ENCODE measurements around the gene IMP4. TPM values are rescaled to one million over a fixed set of nuclear protein-coding genes. Genes with fewer than 3 reads are reported as not detected.

The IMP4 gene
- total and polyA plus RNA-seq, 10 of the 15 experiments (the other 5 are each of a cell fraction or from before 2014, with no cell fraction given) = 41.4 to 242 (median 166) TPM

DNA sequence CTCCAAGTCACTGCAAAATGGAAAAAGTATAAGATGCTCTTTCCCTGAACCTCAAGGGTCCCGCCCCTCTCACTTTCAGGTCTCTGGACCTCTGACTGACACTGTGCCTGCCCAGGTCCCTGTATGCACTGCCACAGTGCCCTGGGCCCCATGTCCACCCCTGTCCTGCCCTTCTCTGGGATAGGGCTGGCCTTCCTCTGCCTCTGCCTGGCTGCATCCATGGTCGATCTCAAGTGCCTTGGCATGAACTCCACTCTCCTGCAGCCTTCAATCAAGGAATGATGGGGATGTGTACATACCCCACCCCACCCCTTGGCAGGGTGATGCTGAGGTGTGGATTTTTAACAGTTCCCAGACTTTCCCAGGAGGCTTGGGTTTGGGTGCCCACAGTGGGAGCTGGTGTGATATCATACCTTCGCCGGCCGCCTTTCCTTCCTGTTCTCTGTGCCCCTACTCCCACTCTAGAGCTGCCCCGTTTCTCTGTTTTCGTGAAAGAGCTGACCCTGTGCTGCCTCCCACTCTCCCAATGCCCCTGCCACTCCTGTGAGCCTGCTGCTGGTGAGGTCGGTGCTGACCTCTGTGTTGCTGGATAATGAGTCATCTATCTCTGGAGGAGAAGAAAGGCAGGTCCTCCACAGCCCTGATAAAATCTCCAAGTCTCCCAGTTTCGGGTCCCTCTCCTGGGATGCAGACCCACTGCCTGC is 32.0 kb downstream of the IMP4 start:
- Histone ChIP-seq H3K27ac (ENCODE audit: control insufficient read depth, insufficient read depth) (no peak overlapping the region), H3K79me2 (ENCODE audit: control insufficient read depth, insufficient read depth, low read length) (peaks cover 48% of the 10 kb centered on the region), H3K9ac (ENCODE audit: control insufficient read depth, insufficient read depth, low read length) (no peak overlapping the region), H3K4me2 (ENCODE audit: control insufficient read depth, insufficient read depth) (peak overlapping the region; percentile 70), H4K20me1 (ENCODE audit: control insufficient read depth, insufficient read depth) (no peaks in the 10 kb centered on the region), H3K9me3 (replicated peaks; ENCODE audit: control insufficient read depth, insufficient read depth, low read length) (no peaks in the 10 kb centered on the region), H3K36me3 (ENCODE audit: control insufficient read depth in 2 of 2, insufficient read depth in 2 of 2, low read length in 1 of 2) (peaks cover 0 to 8% of the 10 kb centered on the region in 2 experiments; a peak in 2 of 4 replicates), H3K27me3 (replicated peaks in 1 of 2; ENCODE audit: control insufficient read depth in 2 of 2, insufficient read depth in 2 of 2, low read length in 1 of 2) (no peaks in the 10 kb centered on the region), H3K4me3 (no peak overlapping the region), H3K4me1 (ENCODE audit: control insufficient read depth, insufficient read depth, low read length) (peaks cover 51% of the 10 kb centered on the region), H2AFZ (ENCODE audit: control insufficient read depth, low read depth, low read length) (no peak overlapping the region)
- BruUV-seq (replicated peaks) = no TSS peak
- ChIA-PET SMC1A (ENCODE audit: uncharacterized antibody, unreplicated experiment) (interaction anchor here (1.3 kb wide), 1 partner anchor 32 kb away, joined by 3 read pairs; the partner anchor contains the start of gene IMP4), CTCF (interaction anchor here (1.7 to 2.6 kb wide), 2 partner anchors 11 to 33 kb away, joined by 6 to 34 read pairs; partner anchors contain the start of gene IMP4), POLR2A (no interaction called here), RAD21 (ENCODE audit: unreplicated experiment) (interaction anchor here (1.8 to 4.1 kb wide), 3 partner anchors 11 to 32 kb away, joined by 6 to 34 read pairs (median 23); partner anchors contain the start of gene IMP4)
- 89% methylated on average over 9 of the region's 9 CpGs for whole genome bisulfite sequencing (ENCODE audit: insufficient coverage, insufficient replicate concordance, low lambda C conversion rate, missing lambda C conversion rate)
- no peak for TF ChIP-seq RB1 (IDR thresholded peaks at IDR 0.05; ENCODE audit: borderline replicate concordance)
- TF ChIP-seq, protein P1, sequence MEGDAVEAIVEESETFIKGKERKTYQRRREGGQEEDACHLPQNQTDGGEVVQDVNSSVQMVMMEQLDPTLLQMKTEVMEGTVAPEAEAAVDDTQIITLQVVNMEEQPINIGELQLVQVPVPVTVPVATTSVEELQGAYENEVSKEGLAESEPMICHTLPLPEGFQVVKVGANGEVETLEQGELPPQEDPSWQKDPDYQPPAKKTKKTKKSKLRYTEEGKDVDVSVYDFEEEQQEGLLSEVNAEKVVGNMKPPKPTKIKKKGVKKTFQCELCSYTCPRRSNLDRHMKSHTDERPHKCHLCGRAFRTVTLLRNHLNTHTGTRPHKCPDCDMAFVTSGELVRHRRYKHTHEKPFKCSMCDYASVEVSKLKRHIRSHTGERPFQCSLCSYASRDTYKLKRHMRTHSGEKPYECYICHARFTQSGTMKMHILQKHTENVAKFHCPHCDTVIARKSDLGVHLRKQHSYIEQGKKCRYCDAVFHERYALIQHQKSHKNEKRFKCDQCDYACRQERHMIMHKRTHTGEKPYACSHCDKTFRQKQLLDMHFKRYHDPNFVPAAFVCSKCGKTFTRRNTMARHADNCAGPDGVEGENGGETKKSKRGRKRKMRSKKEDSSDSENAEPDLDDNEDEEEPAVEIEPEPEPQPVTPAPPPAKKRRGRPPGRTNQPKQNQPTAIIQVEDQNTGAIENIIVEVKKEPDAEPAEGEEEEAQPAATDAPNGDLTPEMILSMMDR (IDR thresholded peaks at IDR 0.05 in 2 of 3, conservative IDR thresholded peaks at IDR 0.05 in 1 of 3; ENCODE audit: control insufficient read depth in 2 of 3, extremely low read depth in 1 of 3, insufficient read depth in 1 of 3, low read depth in 3 of 3, low read length in 3 of 3) = no peak
- no peak for DNase-seq (ENCODE audit: low read depth, low spot score)
- in situ Hi-C loops (cut with MboI) = no loop called here
- FAIRE-seq = no peak
- ATAC-seq = no peak
- intact Hi-C loops (cut with micrococcal nuclease; ENCODE audit: unreplicated experiment) = loop anchor here (10.0 kb wide), 1 partner anchor 50 kb away; no protein-coding TSS in a partner anchor

Measured in GM12878 (cell line).